Stimulated activated CD4-positive, alpha-beta T cell treated with anti-CD3 and anti-CD28 coated beads, Interleukin-1b, Interleukin-23, amount 100 ng/mL, for 24 hours (primary cell): ENCODE results near the gene ESYT1.

ENCODE experiments used
- DNase-seq, 4 experiments: peaks; one replicate each; pipeline ENCODE4 v3.0.0-alpha.2; 2020; ENCODE audit warnings: low read depth in 4 of 4, low spot score in 1 of 4

The ESYT1 gene, protein sequence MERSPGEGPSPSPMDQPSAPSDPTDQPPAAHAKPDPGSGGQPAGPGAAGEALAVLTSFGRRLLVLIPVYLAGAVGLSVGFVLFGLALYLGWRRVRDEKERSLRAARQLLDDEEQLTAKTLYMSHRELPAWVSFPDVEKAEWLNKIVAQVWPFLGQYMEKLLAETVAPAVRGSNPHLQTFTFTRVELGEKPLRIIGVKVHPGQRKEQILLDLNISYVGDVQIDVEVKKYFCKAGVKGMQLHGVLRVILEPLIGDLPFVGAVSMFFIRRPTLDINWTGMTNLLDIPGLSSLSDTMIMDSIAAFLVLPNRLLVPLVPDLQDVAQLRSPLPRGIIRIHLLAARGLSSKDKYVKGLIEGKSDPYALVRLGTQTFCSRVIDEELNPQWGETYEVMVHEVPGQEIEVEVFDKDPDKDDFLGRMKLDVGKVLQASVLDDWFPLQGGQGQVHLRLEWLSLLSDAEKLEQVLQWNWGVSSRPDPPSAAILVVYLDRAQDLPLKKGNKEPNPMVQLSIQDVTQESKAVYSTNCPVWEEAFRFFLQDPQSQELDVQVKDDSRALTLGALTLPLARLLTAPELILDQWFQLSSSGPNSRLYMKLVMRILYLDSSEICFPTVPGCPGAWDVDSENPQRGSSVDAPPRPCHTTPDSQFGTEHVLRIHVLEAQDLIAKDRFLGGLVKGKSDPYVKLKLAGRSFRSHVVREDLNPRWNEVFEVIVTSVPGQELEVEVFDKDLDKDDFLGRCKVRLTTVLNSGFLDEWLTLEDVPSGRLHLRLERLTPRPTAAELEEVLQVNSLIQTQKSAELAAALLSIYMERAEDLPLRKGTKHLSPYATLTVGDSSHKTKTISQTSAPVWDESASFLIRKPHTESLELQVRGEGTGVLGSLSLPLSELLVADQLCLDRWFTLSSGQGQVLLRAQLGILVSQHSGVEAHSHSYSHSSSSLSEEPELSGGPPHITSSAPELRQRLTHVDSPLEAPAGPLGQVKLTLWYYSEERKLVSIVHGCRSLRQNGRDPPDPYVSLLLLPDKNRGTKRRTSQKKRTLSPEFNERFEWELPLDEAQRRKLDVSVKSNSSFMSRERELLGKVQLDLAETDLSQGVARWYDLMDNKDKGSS

DNA sequence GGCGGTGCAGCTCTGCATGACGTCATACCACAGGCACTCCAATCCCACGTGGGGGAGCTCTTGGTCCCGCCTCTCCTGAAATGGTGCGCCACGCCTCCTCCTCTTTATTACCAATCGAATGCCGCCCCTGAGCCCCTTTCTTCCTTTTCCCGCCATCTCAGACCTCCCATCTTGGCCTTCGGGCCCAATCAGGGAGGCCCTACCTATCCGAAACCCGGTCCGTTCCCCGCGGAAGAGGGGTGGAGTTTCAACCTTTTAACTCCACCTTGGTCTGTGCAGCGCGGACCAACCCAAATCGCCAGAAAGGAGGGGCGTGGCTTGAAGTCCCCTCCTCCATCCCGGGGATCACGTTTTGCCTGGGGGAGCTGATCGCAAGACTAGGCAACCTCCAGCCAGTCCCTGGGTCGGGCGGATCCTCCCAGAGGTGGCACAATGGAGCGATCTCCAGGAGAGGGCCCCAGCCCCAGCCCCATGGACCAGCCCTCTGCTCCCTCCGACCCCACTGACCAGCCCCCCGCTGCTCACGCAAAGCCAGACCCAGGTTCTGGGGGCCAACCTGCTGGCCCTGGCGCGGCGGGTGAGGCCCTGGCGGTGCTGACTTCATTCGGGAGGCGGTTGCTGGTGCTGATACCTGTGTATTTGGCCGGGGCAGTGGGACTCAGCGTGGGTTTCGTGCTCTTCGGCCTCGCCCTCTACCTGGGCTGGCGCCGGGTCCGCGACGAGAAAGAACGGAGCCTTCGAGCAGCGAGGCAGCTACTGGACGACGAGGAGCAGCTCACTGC is at the start of gene ESYT1:
ESYT1 (plus strand) TSS at position 380 of the 782 bp plus-strand sequence; CDS start at position 433, 53 bp downstream.
- DNase-seq, result peak; percentile 82 to 96 (median 92)

DNA sequence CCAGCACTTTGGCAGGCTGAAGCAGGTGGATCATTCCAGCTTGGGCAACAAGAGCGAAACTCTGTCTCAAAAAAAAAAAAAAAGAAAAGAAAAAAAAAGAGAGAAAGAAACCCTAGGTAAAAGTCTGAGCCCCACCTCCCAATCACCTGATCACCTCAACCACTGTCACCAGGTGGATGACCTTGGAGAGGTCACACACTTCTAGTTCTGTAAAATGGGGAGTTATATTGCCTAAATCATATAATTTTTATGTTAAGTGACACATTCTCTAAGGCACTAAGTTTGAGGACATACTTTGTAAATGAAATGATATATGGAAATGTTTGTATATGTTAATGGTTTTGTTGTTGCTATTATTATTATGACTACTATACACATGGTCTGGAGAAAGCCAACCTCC is 49.6 kb upstream of the ESYT1 start:
- no peak for DNase-seq

DNA sequence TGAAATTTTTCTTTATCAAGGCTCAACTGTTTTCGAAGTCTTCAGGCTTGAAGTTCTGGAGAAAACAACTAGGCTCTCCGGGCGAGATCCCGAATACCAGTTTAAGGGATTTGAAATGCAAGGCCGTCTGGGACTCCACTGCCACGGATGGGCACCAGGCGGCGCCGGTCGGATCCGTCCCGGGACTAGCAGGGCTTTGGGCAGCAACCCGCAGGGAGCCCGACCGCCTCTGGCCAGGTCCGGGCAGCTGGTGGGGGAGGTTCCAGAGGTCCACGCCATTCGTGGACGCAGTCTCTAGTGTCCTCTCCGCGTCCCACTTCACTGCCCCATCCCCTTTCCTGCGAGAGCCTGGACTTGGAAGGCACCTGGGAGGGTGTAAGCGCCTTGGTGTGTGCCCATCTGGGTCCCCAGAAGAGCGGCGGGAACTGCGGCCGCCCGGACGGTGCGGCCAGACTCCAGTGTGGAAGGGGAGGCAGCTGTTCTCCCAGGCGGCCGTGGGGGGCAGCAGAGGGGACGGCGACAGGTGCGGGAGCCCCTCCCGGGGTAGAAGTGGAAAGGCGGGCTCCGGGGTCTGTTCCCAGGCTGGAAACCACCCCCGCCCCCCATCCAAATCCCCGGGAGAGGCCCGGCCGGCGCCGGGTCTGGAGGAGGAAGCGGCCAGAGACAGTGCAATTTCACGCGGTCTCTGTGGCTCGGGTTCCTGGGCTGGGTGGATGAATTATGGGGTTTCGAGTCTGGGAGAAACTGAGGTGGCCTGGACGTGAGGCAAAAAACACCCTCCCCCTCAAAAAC is 48.9 kb upstream of the ESYT1 start:
- peak in 3 of 4 experiments; percentile 17 to 35 (median 26) for DNase-seq

DNA sequence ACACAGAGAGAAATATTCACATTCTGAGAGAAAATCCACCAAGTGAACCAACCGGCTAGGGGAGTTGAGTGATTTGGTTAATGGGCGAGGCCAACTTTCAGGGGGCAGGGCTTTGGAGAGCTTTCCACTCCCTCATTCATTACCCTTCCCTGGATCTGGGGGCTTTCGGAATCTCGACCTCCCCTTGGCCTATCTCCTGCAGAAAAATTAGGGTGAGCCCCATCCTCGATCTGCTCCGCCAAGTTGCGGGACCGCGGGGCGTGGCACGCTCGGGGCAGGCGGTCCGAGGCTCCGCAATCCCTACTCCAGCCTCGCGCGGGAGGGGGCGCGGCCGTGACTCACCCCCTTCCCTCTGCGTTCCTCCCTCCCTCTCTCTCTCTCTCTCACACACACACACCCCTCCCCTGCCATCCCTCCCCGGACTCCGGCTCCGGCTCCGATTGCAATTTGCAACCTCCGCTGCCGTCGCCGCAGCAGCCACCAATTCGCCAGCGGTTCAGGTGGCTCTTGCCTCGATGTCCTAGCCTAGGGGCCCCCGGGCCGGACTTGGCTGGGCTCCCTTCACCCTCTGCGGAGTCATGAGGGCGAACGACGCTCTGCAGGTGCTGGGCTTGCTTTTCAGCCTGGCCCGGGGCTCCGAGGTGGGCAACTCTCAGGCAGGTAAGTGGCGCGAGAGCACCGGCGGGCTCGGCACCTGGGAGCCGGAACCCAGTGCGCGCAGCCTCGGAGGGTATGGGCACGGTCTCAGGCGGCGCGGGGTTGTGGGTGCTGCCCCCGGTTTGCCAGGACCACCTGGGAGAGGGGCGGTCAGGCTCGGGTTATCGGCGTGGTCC is 48.1 kb upstream of the ESYT1 start, which contains the start of gene ERBB3:
ERBB3 (plus strand) TSS at position 443 of the 833 bp plus-strand sequence; CDS start at position 579, 136 bp downstream.
- peak in 3 of 4 experiments; percentile 38 to 68 (median 50) for DNase-seq

DNA sequence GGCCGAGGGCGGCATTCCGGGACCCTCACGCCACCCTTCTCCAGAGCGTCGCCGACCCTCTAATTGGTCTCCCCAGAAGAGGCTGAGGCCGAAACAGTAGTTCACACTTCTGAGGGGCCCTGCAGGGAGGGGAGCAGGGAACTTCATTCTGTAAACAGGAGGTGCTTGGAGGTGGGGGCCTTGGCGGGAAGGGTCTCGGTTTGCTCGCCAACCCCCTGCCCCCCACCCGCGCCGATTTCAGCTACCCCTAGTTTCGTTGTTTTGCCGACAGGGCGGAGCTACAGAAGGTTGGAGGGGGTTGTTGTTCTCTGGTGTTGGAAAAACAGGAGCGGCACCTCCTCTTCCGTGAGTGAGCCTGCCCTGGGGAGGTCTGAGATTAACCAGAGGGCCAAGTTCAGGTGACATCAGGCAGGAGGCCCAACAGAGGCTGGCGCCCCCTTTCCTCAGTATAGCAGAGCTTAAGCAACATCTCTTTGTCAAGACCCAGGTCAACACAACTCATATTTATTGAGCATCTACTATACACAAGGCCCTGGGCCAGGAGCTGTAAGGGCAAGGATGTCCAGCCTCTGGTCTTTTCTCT is 47.4 kb upstream of the ESYT1 start:
- DNase-seq, result no peak

DNA sequence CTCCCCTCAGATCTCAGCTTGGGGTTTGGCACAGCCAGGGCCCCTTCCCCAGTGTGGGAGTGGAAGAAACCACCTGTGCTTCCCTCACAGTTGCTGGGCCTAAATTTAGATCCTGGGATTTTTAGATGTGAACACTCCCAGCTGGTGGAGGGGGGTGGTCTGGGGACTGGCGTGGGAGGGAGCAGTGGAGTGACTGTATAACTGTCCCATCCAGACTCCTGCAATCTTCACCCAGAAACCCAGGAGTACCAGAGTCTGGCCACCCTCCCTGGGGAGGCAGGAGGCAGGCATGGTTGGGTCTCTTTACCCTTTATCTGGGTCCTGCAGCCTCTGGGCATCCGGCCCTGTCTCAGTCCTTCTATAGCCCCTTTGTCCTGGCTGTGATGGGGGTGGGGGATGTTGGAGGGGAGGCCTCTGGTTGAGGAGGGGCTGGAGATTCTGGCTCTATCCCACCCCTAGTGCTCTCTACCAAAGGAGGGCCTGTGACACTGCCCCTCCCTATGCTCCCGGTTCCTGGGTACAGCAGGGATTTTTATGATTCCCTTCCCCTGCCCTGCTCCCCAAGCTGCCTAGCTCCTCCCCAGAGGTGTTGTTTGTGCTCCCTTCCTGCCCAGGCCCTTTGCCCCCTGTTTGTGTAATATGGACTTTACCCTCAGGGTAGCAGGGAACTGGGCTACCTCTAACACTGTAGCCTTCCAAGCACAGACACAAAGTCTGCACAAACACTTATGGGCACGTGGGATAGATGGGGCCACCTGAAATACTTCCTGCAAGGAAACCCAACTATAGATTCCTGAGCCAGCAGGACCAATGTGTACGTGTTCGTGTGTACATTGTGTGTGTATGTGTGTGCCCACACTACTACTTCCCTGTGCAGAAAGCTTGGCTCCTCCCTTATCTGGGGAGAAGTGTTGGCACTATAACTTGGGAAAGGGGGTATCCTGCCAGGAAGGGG is 46.4 kb upstream of the ESYT1 start:
- DNase-seq, result no peak

DNA sequence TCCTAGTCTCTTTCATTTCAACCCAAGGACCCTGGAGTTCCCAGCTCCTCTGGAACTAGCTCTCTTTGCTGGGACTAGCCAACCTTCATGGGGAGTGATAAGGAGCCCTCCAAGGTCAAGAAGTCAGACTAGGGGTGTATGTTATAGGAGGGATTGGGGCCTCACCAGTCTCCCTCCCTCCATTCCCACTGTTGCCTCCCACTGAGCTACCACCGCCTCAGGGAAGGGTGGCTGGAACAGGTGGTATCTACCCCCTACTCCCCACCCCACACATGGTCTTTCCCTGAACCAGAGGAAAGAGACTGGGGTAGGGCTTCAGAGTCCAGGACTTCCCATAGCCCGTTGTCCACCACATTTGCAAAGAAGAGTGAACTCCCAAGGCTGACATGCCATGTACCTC is 45.7 kb upstream of the ESYT1 start:
- no peak for DNase-seq

DNA sequence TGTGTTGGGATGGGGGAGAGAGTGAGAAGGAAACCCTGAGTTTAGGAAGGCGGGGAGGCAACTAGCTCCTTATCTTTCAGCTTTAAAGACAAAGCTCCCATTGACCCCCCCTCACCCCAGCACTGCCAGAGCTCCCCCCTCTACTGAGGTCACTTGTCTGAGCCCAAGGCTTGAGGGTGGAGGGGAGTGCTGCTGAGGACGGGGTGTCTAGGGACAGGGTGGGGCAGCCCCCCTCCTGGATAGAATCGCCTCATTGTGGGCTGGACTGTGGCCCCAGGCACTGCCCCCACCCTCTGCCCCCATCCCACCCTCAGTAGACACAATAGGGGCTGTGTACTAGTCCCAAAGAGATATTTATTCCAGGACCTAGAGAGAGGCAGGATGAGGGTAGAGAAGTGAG is 45.1 kb upstream of the ESYT1 start:
- DNase-seq, result no peak

DNA sequence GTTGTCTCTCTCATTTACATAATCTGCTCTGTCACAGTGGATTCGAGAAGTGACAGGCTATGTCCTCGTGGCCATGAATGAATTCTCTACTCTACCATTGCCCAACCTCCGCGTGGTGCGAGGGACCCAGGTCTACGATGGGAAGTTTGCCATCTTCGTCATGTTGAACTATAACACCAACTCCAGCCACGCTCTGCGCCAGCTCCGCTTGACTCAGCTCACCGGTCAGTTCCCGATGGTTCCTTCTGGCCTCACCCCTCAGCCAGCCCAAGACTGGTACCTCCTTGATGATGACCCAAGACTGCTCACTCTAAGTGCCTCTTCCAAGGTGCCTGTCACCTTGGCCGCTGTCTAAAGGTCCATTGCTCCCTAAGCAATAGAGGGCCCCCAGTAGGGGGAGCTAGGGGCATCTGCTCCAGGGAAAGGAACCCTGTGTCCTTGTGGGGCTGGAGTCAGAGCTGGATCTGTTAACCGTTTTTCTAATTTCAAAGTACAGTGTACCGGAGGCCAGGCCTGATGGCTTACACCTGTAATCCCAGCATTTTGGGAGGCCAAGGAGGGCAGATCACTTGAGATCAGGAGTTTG is 43.0 kb upstream of the ESYT1 start:
- DNase-seq, result peak in 1 of 4 experiments; percentile 14

DNA sequence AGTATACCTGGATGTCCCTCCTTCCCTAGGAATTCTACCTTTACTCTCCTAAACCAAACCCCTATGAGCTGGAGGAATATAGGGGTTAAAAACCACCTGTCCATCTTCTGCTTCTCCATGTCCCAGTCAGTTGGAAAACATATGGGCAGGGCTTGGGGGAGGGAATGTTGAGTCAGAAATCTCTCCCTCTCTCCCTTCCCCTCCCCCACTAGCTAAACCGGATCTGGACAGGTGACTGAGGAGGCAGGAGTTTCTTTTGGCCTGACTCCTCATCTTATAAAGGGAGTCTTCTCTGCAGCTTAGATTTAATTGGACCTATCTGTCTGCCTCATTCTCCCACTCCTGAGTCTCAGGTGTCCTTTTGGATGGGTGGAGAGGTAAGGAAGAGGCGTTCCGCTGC is 42.0 kb upstream of the ESYT1 start:
- DNase-seq, result no peak

DNA sequence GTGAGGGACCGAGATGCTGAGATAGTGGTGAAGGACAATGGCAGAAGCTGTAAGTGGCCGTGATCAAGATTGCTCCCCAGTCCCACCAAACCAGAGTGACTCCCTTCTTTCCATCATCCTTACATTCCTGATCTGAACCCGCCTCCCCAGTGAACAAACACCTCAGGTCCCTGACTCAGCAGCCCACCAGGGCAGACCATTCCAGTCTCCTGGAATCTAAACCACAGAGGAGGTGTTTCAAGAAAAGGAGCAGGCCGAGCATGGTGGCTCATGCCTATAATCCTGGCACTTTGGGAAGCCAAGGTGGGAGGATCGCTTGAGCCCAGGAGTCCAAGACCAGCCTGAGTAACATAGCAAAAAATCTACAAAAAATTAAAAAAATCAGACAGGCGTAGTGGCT is 41.5 kb upstream of the ESYT1 start:
- DNase-seq, result no peak

DNA sequence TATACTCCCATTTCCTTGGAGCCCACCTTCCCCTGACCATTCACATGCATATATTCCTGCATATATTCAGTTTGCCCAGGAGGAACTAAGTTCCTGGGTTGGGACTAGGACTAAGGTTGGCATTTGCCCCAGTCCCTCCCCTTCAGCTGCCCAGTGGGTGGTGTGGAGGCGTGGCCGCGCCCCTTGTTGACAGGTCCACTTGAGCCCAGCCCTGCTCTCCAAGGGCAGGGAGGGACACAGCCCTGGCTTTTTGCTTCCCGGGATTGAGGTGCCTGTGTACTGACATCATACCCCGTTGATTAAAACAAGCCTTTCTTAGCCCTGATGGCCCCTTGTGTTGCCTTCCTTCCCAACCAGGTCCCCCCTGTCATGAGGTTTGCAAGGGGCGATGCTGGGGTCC is 40.8 kb upstream of the ESYT1 start:
- DNase-seq, result no peak

DNA sequence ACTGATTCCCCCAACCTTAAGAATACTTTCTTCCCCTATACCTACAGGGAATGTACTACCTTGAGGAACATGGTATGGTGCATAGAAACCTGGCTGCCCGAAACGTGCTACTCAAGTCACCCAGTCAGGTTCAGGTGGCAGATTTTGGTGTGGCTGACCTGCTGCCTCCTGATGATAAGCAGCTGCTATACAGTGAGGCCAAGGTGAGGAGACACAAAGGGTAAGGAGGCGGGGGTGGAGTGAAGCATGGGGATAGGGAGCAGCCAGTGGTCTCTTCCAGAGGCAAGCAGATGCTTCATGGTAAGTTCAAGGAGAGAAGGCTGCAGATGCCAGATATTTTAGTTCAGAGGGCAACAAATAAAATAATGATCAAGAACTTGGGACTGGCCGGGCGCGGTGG is 30.3 kb upstream of the ESYT1 start:
- DNase-seq, result no peak

DNA sequence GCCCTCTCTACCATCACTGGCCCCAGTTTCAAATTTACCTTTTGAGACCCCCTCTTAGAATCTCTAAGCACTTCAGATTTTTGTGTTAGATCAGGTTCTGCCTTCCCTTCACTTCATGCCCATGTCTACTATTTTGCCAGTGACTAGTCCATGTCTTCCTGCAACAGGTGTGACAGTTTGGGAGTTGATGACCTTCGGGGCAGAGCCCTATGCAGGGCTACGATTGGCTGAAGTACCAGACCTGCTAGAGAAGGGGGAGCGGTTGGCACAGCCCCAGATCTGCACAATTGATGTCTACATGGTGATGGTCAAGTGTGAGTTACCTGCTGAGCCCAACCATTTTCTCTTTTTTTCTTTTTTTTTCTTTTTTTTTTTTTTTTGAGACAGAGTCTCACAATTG is 29.5 kb upstream of the ESYT1 start:
- no peak for DNase-seq

DNA sequence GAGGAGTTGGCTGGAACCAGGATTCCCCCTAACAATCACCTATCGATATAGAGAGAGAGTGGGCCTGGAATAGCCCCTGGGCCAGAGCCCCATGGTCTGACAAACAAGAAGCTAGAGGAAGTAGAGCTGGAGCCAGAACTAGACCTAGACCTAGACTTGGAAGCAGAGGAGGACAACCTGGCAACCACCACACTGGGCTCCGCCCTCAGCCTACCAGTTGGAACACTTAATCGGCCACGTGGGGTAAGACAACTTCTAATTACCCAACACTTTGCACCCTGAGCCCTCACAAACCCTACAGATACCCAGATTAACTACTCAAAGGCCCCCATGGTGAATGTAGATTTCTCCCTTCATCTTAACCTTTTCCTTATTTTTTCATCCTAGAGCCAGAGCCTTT is 28.3 kb upstream of the ESYT1 start:
- DNase-seq, result no peak

DNA sequence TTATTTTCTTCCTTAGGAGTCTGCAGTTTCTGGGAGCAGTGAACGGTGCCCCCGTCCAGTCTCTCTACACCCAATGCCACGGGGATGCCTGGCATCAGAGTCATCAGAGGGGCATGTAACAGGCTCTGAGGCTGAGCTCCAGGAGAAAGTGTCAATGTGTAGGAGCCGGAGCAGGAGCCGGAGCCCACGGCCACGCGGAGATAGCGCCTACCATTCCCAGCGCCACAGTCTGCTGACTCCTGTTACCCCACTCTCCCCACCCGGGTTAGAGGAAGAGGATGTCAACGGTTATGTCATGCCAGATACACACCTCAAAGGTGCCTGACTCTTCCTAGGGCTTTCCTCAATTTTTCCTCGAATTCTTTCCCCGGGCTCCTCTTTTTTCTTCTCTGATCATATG is 27.0 kb upstream of the ESYT1 start:
- no peak for DNase-seq

DNA sequence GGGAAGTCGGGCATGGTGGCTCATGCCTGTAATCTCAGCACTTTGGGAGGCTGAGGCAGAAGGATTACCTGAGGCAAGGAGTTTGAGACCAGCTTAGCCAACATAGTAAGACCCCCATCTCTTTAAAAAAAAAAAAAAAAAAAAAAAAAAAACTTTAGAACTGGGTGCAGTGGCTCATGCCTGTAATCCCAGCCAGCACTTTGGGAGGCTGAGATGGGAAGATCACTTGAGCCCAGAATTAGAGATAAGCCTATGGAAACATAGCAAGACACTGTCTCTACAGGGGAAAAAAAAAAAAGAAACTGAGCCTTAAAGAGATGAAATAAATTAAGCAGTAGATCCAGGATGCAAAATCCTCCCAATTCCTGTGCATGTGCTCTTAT is 25.4 kb upstream of the ESYT1 start:
- no peak for DNase-seq
